Stimulated activated CD8-positive, alpha-beta memory T cell treated with anti-CD3 and anti-CD28 coated beads, Interleukin-15, amount 100 ng/mL, for 24 hours (primary cell): ENCODE results near the gene AOAH.

Source experiments
- DNase-seq: peaks from one replicate; pipeline ENCODE4 v3.0.0-alpha.2; 2020; ENCODE audit warnings: low read depth

AOAH gene

DNA sequence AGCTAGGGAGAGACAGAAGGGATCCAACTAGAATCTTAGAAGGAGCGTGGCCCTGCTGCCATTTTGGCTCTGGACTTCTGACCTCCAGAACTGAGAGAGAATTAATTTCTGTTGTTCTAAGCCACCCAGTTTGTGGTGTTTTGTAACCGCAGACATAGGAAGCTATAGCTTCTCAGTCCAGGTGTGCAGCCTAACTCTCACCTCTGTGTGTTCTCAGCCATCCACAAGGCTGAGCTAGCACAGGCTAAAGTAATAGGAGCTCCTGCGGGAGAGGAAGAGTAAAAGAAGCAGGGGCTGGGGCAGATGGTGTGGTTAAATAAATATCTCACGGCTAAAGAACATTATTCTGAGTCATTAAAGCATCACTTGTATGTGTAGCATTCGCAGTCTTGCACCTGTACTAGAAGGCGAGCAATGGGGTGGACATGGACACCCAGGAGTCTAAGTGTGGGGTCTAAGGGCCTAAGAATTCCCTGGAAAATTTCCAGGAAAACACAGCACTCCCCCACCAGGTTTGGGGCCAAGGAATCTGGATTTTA is 94.1 kb downstream of the AOAH start:
- DNase-seq: no peak

DNA sequence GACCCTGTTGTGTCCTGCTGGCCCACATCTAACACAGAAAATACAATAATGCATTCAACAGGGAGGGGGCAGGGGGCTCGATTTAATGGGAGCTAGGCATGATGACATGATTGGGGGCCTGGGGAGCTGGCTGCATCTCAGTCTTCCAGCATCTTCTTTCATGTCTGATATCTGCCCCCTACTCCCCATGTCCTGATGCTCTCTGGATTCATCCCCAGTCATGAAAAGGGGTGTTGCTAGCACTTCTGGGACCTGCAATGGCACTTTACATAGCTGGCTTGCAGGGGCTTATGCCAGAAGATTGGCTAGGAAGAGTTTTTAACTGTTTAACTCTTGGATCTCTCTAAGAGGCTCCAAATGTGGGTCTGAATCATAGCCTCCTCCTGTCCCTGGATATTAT is 94.9 kb downstream of the AOAH start:
- DNase-seq: no peak

DNA sequence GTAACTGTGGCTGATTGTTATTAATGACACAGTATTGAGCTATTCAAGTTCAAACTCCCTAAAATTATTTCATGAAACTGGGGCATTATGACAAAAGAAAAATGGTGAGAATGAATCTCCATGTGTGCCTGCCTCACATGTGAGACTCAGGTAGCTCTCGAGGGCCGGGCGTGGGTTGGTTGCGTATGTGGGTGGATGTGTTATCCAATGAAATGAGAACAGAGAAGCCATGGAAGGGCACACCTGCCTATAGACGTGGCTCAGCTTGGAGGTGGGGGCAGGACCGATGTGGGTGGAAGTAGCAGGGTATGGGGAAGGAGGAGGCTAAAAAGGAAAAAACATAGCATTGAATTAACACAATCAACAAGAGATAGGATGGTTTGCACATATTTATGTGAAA is 96.5 kb downstream of the AOAH start:
- DNase-seq: no peak

DNA sequence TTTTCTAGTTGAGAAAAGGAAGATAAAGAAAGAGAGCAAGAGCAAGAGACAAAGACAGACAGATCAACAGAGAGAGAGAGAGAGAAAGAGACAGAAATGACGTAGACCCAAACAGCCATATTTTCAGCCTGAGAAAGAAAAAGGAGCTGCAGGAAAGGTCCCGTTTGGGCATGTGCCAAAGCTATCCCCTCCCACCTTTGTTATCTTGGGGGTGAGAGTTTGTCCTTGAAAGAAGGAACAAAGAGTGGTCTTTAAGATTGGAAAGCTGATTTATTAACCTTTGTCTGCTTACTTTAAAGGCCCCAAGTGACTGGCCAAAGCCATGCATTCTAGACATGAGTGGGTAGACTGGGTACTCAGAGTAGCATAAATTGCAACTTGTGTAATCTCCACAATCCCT is 98.2 kb downstream of the AOAH start:
- DNase-seq: no peak

DNA sequence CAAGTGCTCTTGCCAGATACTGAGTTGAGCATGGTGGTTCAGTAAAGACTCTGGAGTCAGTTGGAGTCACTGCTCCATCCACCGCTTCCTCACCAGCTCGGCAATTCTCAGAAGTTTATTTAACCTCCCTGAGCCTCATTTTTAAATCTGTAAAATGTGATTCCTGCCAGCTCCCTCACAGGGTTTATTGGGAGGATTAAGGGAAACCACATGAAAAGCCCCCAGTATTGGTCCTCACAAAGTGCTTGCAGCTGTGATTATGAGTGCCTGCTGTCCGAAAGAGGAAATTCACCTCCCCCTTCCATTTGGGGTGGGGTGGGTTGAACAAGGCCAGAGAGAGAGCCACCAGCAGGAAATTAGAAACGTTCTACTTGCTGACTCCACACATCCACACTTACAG is 99.0 kb downstream of the AOAH start:
- DNase-seq: no peak

DNA sequence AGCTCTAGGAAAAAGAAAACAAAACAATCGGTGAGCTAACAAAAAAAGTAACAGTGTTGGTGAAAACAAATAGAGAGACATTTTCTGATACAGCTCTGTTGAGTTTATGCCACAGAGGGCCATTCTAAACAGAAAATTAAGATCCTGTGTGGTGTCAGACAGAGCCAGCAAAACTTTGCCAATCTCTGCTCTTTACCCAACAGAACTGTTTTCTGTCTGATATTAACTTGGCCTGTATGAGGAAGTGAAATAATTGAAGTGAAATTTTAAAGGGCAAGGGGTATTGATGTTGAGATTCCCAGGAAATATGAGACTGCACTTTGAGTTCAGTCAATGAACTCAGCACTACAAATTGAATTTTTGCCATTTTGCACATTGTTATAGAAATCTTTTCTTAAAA is 101.0 kb downstream of the AOAH start:
- no peak for DNase-seq

DNA sequence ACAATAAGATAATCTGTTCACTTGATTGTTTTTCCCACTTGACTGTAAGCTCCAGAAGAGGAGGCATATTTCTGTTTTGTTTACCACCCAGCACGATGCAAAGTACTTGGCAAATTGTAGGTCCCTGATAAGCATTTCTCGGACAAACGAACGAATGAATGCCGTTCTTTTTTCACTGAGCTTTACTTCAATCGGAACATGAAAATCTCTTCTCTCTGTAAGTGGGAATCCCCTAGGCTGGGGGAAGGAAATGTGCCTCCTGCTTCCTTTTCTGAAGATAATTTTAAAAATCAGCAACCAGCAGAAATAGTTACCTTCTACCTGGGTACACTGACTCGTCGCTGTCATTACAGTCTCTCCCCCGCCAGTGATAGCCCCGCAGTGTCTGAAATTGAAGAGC is 102.9 kb downstream of the AOAH start:
- no peak for DNase-seq

DNA sequence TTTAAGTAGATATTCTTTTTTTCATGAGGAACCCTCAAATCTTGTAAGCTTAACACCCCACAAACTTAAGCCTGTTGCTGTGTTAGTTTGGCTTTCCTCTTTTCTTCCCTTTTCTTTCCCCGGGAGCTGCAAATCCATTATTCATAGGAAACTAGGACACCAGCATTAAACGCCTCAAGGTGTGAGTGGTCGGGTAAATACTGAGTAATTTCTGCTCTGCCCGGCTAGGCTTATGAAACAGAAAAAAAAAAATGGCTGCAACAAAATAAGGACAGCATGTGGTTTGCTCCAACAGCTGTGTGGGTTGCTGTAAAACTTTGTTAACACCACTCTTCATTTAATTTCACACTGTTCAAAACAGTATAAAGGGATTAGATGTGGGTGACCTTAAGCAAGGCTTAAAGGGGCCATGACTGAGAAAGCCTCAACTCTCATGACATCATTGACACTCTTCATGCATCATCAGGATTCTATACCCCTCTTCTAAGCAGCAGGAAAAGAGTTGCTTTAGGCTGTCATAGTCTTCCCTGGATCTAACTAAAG is 104.1 kb downstream of the AOAH start:
- no peak for DNase-seq

DNA sequence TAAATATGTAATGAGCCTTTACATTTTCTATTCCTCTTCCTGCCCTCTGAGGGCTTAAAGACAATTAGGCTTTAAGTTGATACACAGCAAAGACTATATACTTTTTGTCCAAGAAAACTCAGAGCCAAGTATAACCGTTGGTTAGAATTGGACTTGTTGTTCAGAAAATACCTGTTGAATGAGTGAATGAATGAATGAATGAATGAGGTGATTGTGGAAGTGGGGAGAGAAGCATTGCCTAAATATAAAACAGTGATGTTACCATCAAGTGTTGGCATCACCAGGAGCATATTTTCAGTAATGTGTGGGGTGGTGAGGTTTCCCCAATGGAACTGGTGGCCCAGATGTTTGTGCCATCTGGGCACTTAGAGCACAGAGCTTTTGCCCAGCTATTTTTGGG is 106.9 kb downstream of the AOAH start:
- DNase-seq: no peak

DNA sequence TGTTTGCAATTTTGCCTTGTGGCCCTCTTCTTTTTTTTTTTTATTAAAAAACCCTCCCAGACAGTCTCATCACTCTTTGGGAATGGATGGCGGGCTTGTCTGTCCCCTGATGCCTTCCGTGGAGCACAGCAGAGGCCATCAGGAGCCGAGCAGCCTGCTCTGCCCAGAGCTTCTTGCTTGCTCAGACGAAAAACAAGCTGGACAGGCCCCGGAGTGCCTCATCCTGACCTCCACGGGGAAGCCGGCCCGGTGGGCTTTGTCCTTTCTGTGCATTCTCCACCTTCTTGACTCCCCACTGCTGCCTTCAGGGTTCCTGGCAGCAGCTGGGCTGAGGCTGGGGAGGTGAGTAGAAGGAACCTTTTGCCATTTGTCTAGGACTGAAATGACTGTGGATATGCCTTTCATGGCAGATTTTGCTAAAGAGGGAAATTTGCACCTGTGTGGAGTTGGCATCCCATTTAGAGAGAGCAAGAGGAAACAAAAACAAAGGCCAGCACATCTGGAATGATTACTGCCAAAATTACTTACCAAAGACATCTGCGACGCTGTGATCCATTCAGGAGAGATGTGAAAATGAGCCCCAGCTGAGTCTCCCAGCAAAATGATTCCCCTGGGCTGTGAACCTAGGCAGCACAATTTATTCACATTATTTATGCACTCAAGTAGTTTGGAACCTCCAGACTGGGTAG is 108.3 kb downstream of the AOAH start:
- no peak for DNase-seq

DNA sequence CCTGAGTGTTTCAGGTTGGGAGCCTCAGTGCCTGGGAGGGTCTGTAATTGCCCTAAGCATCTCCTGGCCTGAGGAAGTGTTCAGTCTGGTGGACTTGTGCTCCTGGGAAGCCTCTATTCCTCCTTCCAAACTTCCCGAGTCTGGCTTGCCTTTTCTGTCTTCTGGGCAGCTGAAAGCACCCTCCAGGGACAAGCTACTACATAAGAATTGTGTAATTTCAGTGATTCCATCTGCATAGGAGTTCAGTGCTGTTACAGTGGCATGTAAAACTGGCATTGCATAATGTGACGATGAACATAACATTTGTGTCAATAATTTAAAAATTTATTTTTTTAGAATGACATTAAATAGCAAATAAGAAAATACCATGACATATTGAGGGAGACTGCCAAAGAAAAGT is 109.3 kb downstream of the AOAH start:
- no peak for DNase-seq

DNA sequence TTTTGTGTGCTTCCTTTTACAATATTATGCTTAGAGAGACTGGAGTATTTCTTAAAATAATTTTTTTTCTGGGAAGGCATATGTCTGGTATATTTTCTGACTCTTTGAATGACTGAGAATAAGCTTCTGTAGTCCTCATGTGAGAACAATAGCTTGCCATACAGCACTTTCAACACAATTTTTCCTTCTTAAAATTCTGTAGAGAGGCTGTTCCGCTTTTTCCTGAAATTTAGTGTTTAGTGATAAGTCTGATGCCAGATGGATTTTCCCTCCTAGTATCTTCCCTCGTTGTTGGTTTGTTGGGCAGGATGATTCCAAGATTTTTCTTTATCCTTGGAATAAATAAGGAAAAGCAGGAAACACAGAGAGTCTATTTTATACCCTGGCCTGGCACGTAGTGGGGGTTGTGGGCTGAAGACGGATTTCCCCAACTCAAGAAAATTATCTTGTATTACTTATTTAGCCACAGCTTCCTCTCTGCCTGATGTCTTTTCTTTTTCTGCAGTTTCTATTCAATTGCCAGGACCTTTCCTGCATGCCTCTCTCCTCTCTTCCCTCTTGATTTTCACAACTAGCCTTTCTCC is 111.2 kb downstream of the AOAH start:
- DNase-seq: no peak

DNA sequence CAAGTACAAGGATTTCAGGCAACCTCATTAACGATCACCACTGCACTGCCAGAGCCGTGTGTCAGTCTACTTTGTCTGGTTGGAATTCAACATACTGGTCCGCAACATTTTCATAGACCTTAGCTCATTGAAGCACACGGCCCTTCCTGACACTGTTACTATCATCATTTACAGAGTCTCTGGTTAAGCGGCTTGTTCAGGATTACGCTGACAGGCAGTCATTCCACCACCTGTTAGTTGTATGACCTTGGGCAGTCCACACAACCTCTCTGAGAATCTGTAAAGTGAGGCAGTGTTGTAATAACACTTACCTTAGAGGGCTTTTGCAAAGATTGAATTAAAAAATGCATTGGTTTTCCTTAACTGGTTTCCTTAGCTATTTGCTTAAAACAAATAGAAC is 112.6 kb downstream of the AOAH start:
- DNase-seq: no peak

DNA sequence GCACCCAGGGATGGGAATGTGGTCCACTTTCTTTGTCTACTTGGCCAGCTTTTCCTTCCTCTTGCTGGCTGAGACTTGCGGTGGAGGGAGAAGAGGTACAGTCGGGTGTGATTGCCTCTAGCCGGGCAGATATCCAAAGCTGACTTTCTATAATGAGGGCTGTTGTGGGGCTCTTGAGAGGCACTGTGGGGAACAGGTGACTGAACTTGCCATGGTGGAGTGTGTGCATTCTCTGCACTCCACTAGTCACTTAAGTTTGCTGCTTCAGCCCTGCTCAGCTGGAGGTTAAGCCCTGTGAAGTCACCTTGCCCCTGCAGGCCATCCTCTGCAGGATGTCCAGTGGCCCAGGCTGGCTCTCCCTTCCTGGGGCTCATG is 116.6 kb downstream of the AOAH start:
- DNase-seq: no peak

DNA sequence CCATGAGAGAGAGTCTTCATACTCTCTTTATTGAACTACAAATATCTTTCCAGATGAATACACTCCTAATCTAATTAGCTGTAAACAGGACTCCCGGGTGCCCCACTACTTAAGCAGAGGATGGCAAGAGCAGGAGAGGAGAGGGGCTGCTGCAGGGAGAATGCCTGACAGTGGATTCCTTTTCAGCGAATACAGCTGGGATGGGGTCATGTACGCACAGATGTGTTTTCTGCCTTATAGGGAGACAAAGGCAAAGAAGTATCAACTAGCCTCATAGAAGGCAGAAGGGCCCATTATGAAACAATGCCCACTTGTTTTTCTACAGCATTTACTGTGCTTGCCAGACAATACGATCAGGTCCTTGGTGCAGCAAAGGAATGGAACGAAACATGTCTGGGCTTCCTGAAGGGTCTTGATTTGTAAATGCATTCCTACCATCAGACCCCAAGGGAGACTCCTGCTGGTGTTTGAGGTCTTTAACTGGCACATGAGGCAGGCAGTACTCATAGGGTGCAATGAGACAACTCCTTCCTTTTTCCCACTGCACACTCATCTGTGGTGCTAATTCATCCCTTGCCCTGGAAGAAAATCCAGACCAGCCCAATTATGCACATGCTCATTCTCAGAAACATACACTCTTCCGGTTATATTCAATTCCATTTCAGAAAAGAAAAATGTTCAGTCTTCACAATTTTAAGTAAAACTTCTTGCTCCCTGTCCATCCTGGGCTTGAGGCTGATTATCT is 117.1 kb downstream of the AOAH start:
- DNase-seq: no peak

DNA sequence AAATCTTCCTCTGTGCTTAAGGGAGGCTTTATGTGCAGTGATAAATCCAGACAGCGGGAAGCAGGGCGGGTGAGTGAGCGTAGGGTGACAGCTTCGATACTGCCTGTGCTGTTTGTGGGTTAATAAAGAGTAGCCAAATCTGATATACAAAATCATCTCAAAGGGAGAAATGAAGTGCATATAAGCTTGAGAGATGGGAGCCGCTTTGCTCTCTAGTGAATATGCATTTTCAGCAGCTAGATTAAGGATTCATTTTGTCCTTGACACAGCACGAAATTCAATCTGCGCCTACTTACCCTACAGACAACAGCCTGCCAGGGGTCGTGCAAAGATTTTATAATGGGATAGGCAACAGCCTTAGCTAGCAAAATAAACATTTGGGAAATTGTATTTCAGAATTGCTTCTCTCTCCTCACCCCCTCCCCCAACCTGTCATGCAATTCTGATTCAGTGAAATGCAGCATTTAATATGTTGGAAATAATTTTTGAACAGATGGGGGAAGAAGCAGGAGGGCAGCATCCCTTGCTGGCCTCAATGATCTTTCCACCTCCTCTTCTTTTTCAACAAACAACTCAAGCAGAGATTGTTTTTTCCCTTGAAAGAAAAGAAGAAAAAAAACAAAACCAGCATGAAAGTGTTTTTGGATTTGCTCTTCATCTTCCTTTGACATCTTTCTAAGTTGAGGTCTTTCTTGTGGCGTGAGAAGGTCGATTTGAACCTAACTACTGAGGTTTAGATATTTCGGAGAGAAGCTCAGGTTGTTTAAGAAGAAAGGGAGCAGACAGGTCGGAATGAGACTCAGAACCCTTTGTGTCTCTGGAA is 117.9 kb downstream of the AOAH start:
- DNase-seq: no peak

DNA sequence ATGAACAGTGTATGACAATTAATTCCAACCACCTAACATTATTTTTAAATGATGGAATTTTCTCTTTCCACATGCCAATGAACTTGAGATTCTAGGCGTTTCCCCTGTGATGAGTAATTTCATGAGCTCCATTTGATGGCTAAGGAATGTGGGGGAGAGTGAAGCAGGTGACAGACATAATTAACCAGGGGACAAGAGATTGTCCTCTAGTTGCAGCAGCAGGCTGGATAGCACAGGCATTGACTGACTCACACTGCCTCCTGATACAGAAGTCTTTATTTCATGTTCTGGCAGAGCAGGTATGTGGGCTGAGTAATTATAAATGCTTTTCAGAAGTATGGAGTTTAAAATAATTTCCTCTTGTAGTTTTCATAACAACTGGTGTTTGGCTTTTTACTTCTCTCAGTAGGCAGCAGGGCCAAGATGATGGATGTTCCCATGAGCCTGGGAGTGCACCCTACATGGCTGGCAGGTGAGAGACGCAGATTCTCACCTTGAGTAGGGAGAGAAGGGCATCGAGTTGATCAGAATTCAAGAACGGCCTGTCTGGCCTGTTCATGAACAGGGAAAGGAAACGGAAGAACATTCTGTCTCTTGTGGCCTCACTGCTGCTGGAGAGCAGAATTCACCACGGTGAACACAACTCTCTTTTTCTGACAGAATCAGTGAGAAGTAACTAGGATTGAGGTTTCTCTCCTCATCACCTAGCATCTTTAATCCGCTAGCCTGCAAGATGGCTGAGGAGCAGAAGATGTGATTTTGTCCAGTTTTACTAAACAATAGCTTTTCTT is 118.8 kb downstream of the AOAH start:
- no peak for DNase-seq

DNA sequence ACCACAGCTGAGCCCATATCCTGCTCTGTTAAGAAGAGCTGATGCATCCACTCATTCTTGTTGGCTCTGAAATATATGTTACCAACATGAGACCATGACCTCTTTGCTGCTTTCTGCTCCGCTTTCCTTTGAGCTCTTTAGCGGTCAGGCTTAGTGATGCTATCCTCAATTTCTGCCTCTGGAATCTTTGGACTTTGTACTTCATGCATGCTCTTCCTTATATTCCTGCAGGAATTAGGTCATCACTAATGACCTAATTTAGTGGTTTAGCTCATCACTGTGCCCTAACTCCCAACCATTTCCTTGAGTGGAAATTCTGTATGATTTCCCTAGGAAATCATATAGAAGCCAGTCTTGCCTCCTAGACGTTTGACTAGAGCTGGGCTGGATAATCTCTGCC is 119.5 kb downstream of the AOAH start:
- DNase-seq: no peak

DNA sequence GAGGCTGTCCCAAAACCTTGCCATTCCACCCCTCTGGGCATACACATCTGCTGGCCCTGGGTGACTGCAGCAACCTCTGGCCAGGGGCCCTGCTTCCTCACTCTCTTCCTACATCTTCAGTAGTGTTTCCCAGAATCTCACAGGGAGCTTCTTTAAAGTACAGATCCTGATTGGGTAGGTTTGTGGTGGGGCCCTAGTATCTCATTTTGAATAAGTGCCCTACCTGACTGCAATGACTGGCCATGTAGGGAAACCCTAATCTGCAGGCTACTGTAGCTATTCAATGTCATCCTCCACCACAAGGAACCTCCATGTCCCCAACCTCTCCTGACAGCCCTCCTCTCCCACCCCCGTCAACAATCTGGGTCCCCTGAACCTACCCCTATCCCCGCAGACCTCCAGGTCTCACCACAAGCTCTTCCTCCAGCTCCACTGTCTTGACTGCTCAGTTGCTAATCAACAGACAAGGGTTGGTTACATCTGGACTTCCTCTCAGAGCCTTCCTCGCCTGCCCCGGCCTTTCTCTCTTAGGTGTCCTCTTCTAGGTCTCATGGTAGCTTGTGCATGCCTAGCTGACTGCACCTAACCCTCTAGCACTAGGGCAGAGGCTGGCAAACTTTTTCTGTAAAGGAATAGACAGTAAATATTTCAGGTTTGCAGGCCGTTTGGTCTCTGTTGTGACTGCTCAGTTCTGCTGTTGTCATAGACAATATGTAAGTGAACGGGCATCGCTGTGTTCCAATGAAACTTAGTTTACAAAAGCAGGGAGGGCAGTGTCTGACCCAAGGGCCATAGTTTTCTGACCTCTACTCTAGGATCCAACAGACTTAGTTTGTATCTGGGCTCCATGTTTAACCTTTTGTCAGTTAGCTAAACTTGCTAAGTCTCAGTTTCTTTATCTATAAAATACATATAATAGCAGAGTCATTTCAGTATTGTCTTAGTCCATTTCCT is 121.1 kb downstream of the AOAH start:
- DNase-seq: no peak

DNA sequence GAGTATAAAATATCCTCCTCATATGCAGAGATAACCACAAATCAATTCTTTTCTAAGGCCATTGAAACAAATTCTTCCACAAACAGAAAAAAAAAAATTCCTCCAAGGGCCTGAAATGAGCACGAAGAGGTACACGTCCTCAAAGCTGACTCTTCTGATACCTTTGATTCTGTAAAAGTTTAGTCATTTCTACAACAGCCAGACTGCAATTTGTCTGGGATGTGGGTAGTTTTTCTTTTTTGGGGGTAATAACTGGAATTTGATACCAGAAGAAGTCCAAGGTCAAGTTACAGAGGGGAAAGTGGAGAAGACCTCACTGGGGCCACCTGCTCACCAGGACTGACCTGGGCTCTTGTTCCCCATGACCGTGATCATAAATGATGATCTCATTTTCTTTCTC is 121.8 kb downstream of the AOAH start:
- DNase-seq: no peak
